Upper lobe of left lung (tissue), 6 donors: ENCODE measurements around the gene PNKD. TPM values are rescaled to one million over a fixed set of nuclear protein-coding genes. Genes with fewer than 3 reads are reported as not detected.

Experiments
- ATAC-seq, 2 donors: fragments of 200-7000 bp; cut with Tn5 transposase; one replicate each; pipeline ENCODE4 v1.9.1; 2022; ENCODE audit warnings: mild to moderate bottlenecking in 2 of 2, moderate library complexity in 2 of 2; ENCODE audit not compliant: low FRiP score in 2 of 2
- DNase-seq, 2 donors: peaks; one replicate each; pipeline ENCODE4 v3.0.0-alpha.2; 2019 to 2020
- H3K27ac ChIP-seq, 4 donors: fragments of 200-600 bp; sonication (generic); one replicate each; pipeline ENCODE4 v1.5.1; 2016 to 2019
- H3K27me3 ChIP-seq, 4 donors: fragments of 200-600 bp; sonication (generic); one replicate each; pipeline ENCODE4 v1.5.1; 2017 to 2019
- H3K36me3 ChIP-seq, 4 donors: fragments of 200-600 bp; sonication (generic); one replicate each; pipeline ENCODE4 v1.5.1; 2016 to 2019
- H3K4me1 ChIP-seq, 4 donors: fragments of 200-600 bp; sonication (generic); one replicate each; pipeline ENCODE4 v1.5.1; 2018 to 2019
- H3K4me3 ChIP-seq, 4 donors: fragments of 200-600 bp; sonication (generic); one replicate each; pipeline ENCODE4 v1.5.1; 2017 to 2019; ENCODE audit warnings: mild to moderate bottlenecking in 2 of 4, moderate library complexity in 1 of 4
- H3K9me3 ChIP-seq, 4 donors: fragments of 200-600 bp; sonication (generic); one replicate each; pipeline ENCODE4 v1.5.1; 2018 to 2019
- CTCF ChIP-seq, 6 experiments: fragments of 450-650 bp in 4 of 6; fragments of 200-600 bp in 2 of 6; sonication (generic) in 2 of 6; IDR thresholded peaks; one replicate each; pipeline ENCODE4 v1.5.1; 2016 to 2019; ENCODE audit warnings: antibody characterized with exemption in 6 of 6
- EP300 ChIP-seq, 4 donors: sonication (generic); formaldehyde crosslinking; IDR thresholded peaks; one replicate each; pipeline ENCODE4 v1.5.1; 2017; ENCODE audit warnings: antibody characterized with exemption in 4 of 4, control low read depth in 2 of 4
- POLR2A ChIP-seq, 4 donors: fragments of 450-650 bp; IDR thresholded peaks; one replicate each; pipeline ENCODE4 v1.5.1; 2016 to 2017; ENCODE audit warnings: antibody characterized with exemption in 4 of 4, mild to moderate bottlenecking in 2 of 4
- POLR2AphosphoS5 ChIP-seq, 2 donors: sonication (generic); formaldehyde crosslinking; IDR thresholded peaks; one replicate each; pipeline ENCODE4 v1.5.1; 2017; ENCODE audit warnings: antibody characterized with exemption in 2 of 2
- WGBS, 2 donors: methylation state at CpG; one replicate each; pipeline ENCODE4 v1.1.5; 2017 to 2018; 5-methylcytosine and 5-hydroxymethylcytosine counted together
- total RNA-seq, 6 donors: library from RNA; depleted of rRNA in 4 of 6; stranded (reverse); fragments of >200 nt in 4 of 6; gene quantifications; one replicate each; pipeline versions ENCODE4 v1.1.0 to v1.2.1, GENCODE V29; 2016 to 2021
- donor health status: DM: no; HTN: no; CAD: no; lungs with moderate emphysema.
- donor health status: DM: no; HTN: yes; CAD: no; lungs with severe emphysema.

The PNKD gene
- total RNA-seq, 6 donors from 2014 or later, result 69.8 to 153 (median 87.2) TPM

GRCh38 chr2:218230882-218231281, 39.4 kb upstream of the PNKD start:
- WGBS, 2 donors, result 4% methylated on average over 1 of the region's 1 CpG
- no peak for DNase-seq
- Histone ChIP-seq H3K27ac (peak overlapping the region in 1 of 4 donors; percentile 71), H3K27me3 (no peaks in the 10 kb centered on the region), H3K4me1 (peaks cover 29 to 48% (median 32%) of the 10 kb centered on the region in 4 donors), H3K4me3 (no peak overlapping the region), H3K9me3 (no peaks in the 10 kb centered on the region), H3K36me3 (peaks cover 28 to 95% (median 80%) of the 10 kb centered on the region in 4 donors)
- peak in 1 of 2 donors; percentile 57 for ATAC-seq
- TF ChIP-seq CTCF (IDR thresholded peaks at IDR 0.05) (peak in 1 of 6 experiments; percentile 30), POLR2A (IDR thresholded peaks at IDR 0.05) (no peak)

GRCh38 chr2:218233543-218233942, 36.8 kb upstream of the PNKD start:
- 88 to 91% methylated on average over 4 of the region's 4 CpGs for WGBS, 2 donors
- TF ChIP-seq POLR2A (IDR thresholded peaks at IDR 0.05), result no peak
- no peak for TF ChIP-seq CTCF (IDR thresholded peaks at IDR 0.05)
- H3K27me3 ChIP-seq, result no peaks in the 10 kb centered on the region
- peaks cover 21 to 39% (median 25%) of the 10 kb centered on the region in 4 donors for H3K4me1 ChIP-seq
- no peak for ATAC-seq
- H3K27ac ChIP-seq, result no peak overlapping the region
- H3K36me3 ChIP-seq, result peaks cover 27 to 95% (median 79%) of the 10 kb centered on the region in 4 donors
- no peak overlapping the region for H3K4me3 ChIP-seq
- no peaks in the 10 kb centered on the region for H3K9me3 ChIP-seq
- no peak for DNase-seq

GRCh38 chr2:218234521-218234920, 35.8 kb upstream of the PNKD start:
- no peak overlapping the region for H3K27ac ChIP-seq
- no peak for DNase-seq
- H3K9me3 ChIP-seq, result no peaks in the 10 kb centered on the region
- no peak for TF ChIP-seq CTCF (IDR thresholded peaks at IDR 0.05)
- no peak for TF ChIP-seq POLR2A (IDR thresholded peaks at IDR 0.05)
- TF ChIP-seq EP300 (IDR thresholded peaks at IDR 0.05), result no peak
- TF ChIP-seq POLR2AphosphoS5 (IDR thresholded peaks at IDR 0.05), result no peak
- no peak for ATAC-seq
- 51 to 55% methylated on average over 3 of the region's 3 CpGs for WGBS, 2 donors
- peaks cover 36 to 97% (median 85%) of the 10 kb centered on the region in 4 donors for H3K36me3 ChIP-seq
- H3K27me3 ChIP-seq, result no peaks in the 10 kb centered on the region
- H3K4me1 ChIP-seq, result peaks cover 12 to 29% (median 15%) of the 10 kb centered on the region in 4 donors
- H3K4me3 ChIP-seq, result no peak overlapping the region

GRCh38 chr2:218235017-218235416, 35.3 kb upstream of the PNKD start:
- no peak for ATAC-seq
- Histone ChIP-seq H3K27me3 (no peaks in the 10 kb centered on the region), H3K4me1 (peaks cover 8 to 24% (median 10%) of the 10 kb centered on the region in 4 donors), H3K4me3 (no peak overlapping the region), H3K9me3 (no peaks in the 10 kb centered on the region), H3K27ac (no peak overlapping the region), H3K36me3 (peaks cover 40 to 98% (median 86%) of the 10 kb centered on the region in 4 donors)
- TF ChIP-seq POLR2AphosphoS5 (IDR thresholded peaks at IDR 0.05) (no peak), CTCF (IDR thresholded peaks at IDR 0.05) (no peak), EP300 (IDR thresholded peaks at IDR 0.05) (no peak), POLR2A (IDR thresholded peaks at IDR 0.05) (no peak)
- 98 to 100% methylated on average over 2 of the region's 2 CpGs for WGBS, 2 donors
- no peak for DNase-seq

- no peaks in the 10 kb centered on the region for H3K27me3 ChIP-seq
- TF ChIP-seq EP300 (IDR thresholded peaks at IDR 0.05) (no peak), CTCF (IDR thresholded peaks at IDR 0.05) (no peak), POLR2AphosphoS5 (IDR thresholded peaks at IDR 0.05) (no peak), POLR2A (IDR thresholded peaks at IDR 0.05) (no peak)
- H3K4me3 ChIP-seq, result no peak overlapping the region
- H3K4me1 ChIP-seq, result peaks cover 0 to 11% (median 0%) of the 10 kb centered on the region in 4 donors
- no peak for DNase-seq
- H3K36me3 ChIP-seq, result peaks cover 39 to 98% (median 86%) of the 10 kb centered on the region in 4 donors
- H3K9me3 ChIP-seq, result no peaks in the 10 kb centered on the region
- 90 to 92% methylated on average over 4 of the region's 4 CpGs for WGBS, 2 donors
- no peak overlapping the region for H3K27ac ChIP-seq
- no peak for ATAC-seq
These were observed 33.5 kb upstream of the PNKD start for GRCh38 chr2:218236829-218237228.
